ENCODE data around the gene ZBTB40.

GRCh38 chr1:22454476-22455056 is 2.9 kb downstream of the ZBTB40 start:
- TF ChIP-seq CTCF (IDR thresholded peaks at IDR 0.05) (no peak), POLR2AphosphoS5 (IDR thresholded peaks at IDR 0.05) (no peak)

Measured in esophagus muscularis mucosa (tissue), 3 donors.